Measurements from ENCODE around the gene MEX3D. TPM values are rescaled to one million over a fixed set of nuclear protein-coding genes. Genes with fewer than 3 reads are reported as not detected.

Gene MEX3D
- total and polyA plus RNA-seq, 9 donors: 7.3 to 54.4 (median 34.8) TPM

DNA sequence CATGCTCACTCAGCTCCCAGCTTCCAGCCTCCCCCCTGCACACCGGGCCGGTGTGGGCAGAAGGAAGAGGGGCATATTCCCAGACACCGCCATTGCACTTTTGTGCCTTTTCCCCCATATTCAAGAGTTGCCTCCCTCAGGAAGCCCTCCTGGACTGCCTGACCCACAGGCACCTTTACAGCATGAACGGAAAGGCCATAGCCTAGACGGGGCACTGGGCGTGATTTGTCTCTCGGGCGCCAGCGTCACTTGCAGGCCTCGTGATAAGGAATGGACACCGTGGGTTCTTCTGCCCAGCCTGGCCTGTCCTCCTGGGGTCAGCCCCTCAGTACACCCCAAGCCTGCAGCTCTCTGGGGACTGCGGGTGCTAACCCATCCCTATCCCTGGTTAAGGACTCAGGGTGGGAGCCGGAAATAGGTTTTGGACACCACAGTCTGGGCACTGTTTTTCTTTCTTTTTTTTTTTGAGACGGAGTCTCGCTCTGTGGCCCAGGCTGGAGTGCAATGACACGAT lies 38.1 kb upstream of the MEX3D start:
- H3K9me3 ChIP-seq: no peaks in the 10 kb centered on the region
- no peaks in the 10 kb centered on the region for H3K36me3 ChIP-seq
- no peak for DNase-seq
- 5 to 13% (median 6%) methylated on average over 16 of the region's 16 CpGs for WGBS, 3 donors
- peaks cover 17% of the 10 kb centered on the region for H3K4me1 ChIP-seq (ENCODE audit: insufficient read depth)
- H3K27ac ChIP-seq: peak overlapping the region; percentile 14 to 77
- H3K27me3 ChIP-seq: no peaks in the 10 kb centered on the region
- TF ChIP-seq, protein P1, sequence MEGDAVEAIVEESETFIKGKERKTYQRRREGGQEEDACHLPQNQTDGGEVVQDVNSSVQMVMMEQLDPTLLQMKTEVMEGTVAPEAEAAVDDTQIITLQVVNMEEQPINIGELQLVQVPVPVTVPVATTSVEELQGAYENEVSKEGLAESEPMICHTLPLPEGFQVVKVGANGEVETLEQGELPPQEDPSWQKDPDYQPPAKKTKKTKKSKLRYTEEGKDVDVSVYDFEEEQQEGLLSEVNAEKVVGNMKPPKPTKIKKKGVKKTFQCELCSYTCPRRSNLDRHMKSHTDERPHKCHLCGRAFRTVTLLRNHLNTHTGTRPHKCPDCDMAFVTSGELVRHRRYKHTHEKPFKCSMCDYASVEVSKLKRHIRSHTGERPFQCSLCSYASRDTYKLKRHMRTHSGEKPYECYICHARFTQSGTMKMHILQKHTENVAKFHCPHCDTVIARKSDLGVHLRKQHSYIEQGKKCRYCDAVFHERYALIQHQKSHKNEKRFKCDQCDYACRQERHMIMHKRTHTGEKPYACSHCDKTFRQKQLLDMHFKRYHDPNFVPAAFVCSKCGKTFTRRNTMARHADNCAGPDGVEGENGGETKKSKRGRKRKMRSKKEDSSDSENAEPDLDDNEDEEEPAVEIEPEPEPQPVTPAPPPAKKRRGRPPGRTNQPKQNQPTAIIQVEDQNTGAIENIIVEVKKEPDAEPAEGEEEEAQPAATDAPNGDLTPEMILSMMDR (IDR thresholded peaks at IDR 0.05): no peak
- TF ChIP-seq POLR2A (IDR thresholded peaks at IDR 0.05): no peak
- intact Hi-C loops (cut with DNase I): loop anchor here in 3 of 4 donors (2.0 to 5.0 kb wide), 3 partner anchors 41 to 47 kb away; partner anchors contain the start of gene TCF3 (in 2 of the 3)
- H3K4me3 ChIP-seq: peak overlapping the region; percentile 81

DNA sequence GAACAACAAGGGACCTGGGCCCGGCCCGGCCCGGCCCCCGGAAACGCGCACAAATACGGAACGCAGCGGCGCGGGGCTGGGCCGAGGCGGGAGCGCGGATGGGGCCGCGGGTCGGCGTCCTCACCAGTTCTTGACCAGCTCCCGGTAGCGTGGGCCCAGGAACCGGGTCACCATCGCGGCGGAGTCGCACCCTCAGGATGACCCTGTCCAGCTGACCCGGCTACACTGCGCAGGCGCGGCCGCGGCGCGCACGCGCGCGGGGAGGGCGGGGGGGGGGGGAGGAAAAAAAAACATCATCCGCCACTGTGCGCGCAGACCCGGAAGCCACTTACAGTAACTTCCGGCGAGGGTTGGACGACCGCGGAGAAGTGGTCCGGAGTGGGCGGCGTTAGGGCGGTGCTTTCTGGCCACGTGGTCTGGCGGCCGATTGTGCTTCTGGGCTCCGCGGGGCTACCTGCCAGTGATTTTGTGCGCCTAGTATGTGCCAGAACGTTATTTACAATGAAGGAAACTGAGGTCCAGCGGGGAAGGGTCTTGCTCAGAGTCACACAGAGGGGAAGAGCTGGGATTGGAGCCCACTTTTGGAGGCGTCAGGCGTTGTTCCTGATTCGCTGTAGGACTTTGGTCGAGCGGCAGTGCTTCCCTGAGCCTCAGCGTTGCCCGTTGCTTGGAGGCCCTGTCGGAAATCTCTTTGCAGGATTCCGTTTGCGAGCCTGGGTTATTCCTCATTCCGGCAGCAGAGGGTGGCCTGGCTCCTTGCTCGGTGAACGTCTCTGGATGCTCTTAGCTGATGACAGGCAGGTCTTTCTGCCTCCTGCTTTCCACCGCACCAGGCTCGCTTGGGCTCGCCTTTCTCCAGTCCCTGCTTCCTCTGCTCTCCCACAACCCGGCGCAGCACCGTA lies 37.4 kb upstream of the MEX3D start, which contains the start of gene UQCR11:
UQCR11 (minus strand) TSS at position 227 of the 902 bp plus-strand sequence; CDS start at position 174, 53 bp downstream.
- DNase-seq: peak; percentile 94 to 97 (median 95)
- 0% methylated on average over 50 to 79 of the region's 79 CpGs for WGBS, 3 donors
- Histone ChIP-seq H3K4me1 (ENCODE audit: insufficient read depth) (peaks cover 17% of the 10 kb centered on the region), H3K27me3 (no peaks in the 10 kb centered on the region), H3K27ac (peak within 1 kb of the TSS; percentile 37 to 77), H3K4me3 (peak within 1 kb of the TSS; percentile 81), H3K9me3 (no peaks in the 10 kb centered on the region), H3K36me3 (no peaks in the 10 kb centered on the region)
- TF ChIP-seq EP300 (IDR thresholded peaks at IDR 0.05) (no peak), POLR2A (IDR thresholded peaks at IDR 0.05) (peak; percentile 12)
- TF ChIP-seq, protein P1 (IDR thresholded peaks at IDR 0.05): peak; percentile 2 to 72 (median 71)
- intact Hi-C loops (cut with DNase I): loop anchor here in 3 of 4 donors (2.0 to 5.0 kb wide), 3 partner anchors 42 to 47 kb away; partner anchors contain the start of gene TCF3 (in 2 of the 3)

DNA sequence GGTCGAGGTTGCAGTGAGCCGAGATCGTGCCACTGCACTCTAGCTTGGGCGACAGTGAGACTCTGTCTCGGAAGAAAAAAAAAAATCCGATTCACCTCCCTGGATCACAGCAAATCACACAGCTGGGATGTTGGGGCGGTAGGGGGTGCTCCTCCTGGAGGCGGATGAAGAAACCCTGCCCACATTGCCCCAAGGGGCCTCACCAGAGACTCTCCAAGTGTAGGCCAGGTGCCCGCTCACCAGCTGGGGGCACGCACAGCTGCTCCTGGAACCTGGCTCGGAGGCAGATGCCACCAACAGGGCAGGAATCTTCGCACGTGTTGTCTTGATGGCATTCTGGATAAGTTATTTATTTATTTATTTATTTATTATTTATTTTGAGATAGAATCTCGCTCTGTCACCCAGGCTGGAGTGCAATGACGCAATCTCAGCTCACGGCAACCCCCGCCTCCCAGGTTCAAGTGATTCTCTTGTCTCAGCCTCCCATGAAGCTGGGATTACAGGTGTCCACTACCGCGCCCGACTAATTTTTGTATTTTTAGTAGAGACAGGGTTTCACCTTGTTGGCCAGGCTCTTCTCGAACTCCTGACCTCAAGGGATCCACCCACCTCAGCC lies 34.1 kb upstream of the MEX3D start:
- Histone ChIP-seq H3K4me1 (ENCODE audit: insufficient read depth) (peaks cover 17% of the 10 kb centered on the region), H3K27ac (no peak overlapping the region)
- 91 to 92% (median 92%) methylated on average over 21 of the region's 21 CpGs for WGBS, 3 donors

DNA sequence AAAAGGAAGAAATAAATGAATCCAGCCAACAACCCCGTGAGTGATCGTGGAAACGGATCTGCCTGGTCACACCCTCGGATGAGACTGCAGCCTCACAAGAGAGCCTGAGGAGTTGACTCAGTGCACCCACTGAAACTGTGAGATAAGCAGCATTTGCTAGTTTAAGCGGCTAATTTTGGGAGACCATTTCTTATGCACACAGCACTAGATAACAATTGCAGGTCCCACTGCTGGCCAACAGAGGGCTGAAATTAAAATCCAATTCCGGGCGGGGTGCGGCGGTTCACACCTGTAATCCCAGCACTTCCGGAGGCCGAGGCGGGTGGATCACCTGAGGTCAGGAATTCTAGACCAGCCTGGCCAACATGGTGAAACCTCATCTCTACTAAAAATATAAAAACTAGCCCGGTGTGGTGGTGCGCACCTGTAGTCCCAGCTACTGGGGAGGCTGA lies 33.5 kb upstream of the MEX3D start:
- 91 to 93% (median 91%) methylated on average over 14 of the region's 14 CpGs for WGBS, 3 donors
- DNase-seq: no peak
- H3K27ac ChIP-seq: no peak overlapping the region
- no peak for TF ChIP-seq EP300 (IDR thresholded peaks at IDR 0.05)
- TF ChIP-seq POLR2A (IDR thresholded peaks at IDR 0.05): no peak
- TF ChIP-seq, protein P1 (IDR thresholded peaks at IDR 0.05): no peak
- H3K9me3 ChIP-seq: no peaks in the 10 kb centered on the region
- no peaks in the 10 kb centered on the region for H3K27me3 ChIP-seq
- no peaks in the 10 kb centered on the region for H3K36me3 ChIP-seq
- intact Hi-C loops (cut with DNase I): no loop called here
- H3K4me3 ChIP-seq: no peak overlapping the region
- peaks cover 17% of the 10 kb centered on the region for H3K4me1 ChIP-seq (ENCODE audit: insufficient read depth)

More for the DNA sequence above, 34.1 kb upstream of the MEX3D start:
- H3K4me3 ChIP-seq: no peak overlapping the region
- no peaks in the 10 kb centered on the region for H3K9me3 ChIP-seq
- H3K27me3 ChIP-seq: no peaks in the 10 kb centered on the region
- intact Hi-C loops (cut with DNase I): no loop called here
- H3K36me3 ChIP-seq: no peaks in the 10 kb centered on the region
- TF ChIP-seq EP300 (IDR thresholded peaks at IDR 0.05) (no peak), POLR2A (IDR thresholded peaks at IDR 0.05) (no peak)
- TF ChIP-seq, protein P1 (IDR thresholded peaks at IDR 0.05): no peak
- DNase-seq: peak in 1 of 5 donors; percentile 29

Data from ovary (tissue), 9 donors.